Left ventricle myocardium superior (tissue), 1 donor: ENCODE results near the gene SNRNP27. TPM values are rescaled to one million over a fixed set of nuclear protein-coding genes. Genes with fewer than 3 reads are reported as not detected.
"Not testable (repeated sequence)": the region's sequence is repeated elsewhere in the genome, so short reads cannot be mapped to it uniquely, and the experiment has no call there.

Experiments used
- ATAC-seq: fragments of 200-7000 bp; cut with Tn5 transposase; one replicate; pipeline ENCODE4 v1.9.1; 2020; ENCODE audit warnings: mild to moderate bottlenecking, moderate library complexity
- DNase-seq: peaks from one replicate; pipeline ENCODE4 v3.0.0-alpha.2; 2020
- intact Hi-C: fragments of 100-400 bp; cut with micrococcal nuclease; formaldehyde crosslinking; loops from one replicate; pipeline ENCODE4 v1.11.0; 2022
- long read RNA-seq: library from polyadenylated mRNA; unstranded; transcript quantifications from one replicate; pipeline ENCODE4 v2.0.0, GENCODE V29; 2021
- total RNA-seq: library from RNA; stranded (reverse); fragmentation: NEBNext Ultra II Directional; extraction: Animal tissue kit (Norgen Biotek cat#: 25700); gene quantifications from one replicate; pipeline ENCODE4 v1.2.1, GENCODE V29; 2021
- donor health status: DM: no; HTN: yes; CAD: no; lungs with severe emphysema.

SNRNP27 gene, protein sequence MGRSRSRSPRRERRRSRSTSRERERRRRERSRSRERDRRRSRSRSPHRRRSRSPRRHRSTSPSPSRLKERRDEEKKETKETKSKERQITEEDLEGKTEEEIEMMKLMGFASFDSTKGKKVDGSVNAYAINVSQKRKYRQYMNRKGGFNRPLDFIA
- total RNA-seq, result 57.6 TPM
- long read RNA-seq, transcript SNRNP27-201 (6 exons, 1,802 nt), result major isoform, 32 of 40 reads
- long read RNA-seq, partial matches to known transcripts, result 6 of 40 reads
- long read RNA-seq, other reads (novel, unspliced or antisense), result 1 of 40 reads

DNA sequence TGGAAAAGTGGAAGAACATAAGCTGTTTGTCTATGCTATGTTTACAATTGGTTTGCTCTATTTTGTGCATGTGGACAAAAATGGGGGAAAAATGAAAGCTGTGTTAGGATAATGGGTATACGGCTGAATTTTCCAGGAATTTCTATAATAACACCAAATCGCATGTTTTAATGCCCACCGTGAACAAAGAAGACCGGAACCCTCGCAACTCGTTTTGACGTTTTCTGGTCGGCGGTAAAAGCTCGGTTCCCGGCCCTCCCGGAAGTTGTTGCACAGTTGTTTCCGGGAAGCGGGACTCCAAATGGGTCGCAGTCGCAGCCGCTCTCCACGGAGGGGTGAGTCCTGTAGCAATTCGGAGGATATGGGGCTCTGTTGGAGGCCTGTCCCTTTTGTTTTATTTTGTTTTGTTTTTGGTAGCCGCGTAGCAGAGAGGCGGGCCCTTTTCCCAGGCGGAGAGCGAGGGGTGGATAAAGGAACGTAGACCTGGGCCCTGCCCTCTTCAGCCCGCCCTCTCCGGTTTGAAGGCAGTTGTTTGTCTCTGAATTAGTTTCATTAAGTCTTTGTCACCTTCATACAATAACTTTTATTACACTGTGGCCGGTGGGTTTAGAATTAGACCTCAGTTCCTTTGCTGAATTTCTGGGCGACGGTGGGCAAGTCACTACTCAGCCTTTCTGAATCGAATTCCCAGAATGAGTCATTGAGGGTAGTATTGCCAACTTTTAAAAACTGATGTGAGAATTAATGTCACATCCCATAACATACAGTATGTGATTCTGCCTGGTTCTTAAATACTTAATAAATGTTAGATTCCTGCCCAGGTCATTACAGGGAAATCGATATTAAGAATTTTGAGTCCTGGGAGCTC, at the start of gene SNRNP27:
SNRNP27 (plus strand) TSS at position 273 of the 868 bp plus-strand sequence; CDS start at position 302, 29 bp downstream.
- DNase-seq, result peak; percentile 77
- peak; percentile 92 for ATAC-seq
- intact Hi-C loops, result no loop called here

DNA sequence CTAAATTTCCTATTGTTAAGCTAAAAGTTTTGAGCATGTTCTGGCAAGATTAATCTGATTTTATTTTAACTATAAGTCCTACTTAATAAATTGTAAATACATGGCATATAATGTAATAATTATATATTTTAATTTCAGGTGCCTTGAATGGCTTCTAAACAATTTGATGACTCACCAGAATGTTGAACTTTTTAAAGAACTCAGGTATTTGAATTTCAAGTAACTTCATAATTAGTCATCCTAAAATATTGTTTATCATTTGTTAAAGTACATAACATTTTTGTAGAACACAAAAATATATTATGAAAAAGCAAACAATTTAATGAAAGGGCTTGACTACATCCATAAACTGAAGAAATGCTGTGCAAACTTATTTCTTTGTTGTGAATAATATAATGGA, 49.8 kb upstream of the SNRNP27 start:
- ATAC-seq (no peak), DNase-seq (no peak)
- intact Hi-C loops, result no loop called here

DNA sequence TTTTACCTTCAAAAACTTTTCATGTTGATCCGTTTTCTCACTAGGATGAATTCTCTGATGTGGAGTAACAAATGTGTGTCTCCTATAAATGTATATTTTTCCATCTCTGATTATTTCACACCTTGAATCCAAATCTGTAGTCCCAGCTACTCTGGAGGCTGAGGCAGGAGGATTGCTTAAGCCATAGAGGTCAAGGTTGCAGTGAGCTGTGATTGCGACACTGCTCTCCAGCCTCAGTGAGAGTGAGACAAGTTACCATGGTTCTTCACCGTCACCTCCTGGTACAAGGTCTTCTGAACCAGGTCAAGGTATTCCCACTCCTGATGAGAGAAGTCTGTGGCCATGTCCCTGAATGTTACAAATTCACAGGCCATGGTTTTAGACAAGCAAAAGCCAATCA, 49.2 kb upstream of the SNRNP27 start:
- DNase-seq, result no peak
- intact Hi-C loops, result no loop called here
- no peak for ATAC-seq

DNA sequence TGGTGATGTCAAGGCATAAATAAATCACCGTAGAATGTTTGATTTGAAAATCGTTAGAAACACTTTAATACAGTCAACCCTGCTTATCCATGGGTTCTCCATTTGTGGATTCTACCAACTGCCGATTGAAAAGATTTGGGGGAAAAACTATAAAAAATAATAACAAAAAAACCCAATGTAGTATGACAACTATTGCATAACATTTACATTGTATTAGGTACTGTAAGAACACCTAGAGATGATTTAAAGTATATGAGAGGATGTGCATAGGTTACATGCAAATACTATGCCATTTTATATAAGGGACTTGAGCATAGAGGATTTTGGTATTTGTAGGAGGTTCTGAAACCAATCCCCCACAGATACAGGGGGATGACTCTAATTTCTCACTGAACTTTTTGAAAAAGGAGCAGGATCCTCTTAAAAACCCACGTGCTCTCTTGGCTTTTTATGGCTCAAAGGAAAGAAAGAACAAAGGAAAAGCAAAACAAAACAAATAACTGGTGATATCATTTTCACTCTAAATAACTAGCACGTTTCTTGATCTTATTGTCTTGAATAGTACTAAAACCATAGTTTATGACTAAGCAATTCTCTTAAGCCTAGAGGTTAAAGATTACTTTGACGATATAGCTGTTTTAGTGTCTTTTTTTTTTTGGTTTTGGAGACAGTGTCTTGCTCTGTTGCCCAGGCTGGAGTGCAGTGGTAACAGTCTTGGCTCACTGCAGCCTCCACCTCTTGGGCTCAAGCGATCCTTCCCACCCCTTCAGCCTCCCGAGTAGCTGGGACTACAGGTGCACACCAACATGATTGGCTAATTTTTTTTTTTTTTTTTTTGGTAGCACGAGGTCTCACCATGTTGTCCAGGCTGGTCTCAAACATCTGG, 47.3 kb upstream of the SNRNP27 start:
- DNase-seq (no peak), ATAC-seq (no peak)
- intact Hi-C loops, result no loop called here

DNA sequence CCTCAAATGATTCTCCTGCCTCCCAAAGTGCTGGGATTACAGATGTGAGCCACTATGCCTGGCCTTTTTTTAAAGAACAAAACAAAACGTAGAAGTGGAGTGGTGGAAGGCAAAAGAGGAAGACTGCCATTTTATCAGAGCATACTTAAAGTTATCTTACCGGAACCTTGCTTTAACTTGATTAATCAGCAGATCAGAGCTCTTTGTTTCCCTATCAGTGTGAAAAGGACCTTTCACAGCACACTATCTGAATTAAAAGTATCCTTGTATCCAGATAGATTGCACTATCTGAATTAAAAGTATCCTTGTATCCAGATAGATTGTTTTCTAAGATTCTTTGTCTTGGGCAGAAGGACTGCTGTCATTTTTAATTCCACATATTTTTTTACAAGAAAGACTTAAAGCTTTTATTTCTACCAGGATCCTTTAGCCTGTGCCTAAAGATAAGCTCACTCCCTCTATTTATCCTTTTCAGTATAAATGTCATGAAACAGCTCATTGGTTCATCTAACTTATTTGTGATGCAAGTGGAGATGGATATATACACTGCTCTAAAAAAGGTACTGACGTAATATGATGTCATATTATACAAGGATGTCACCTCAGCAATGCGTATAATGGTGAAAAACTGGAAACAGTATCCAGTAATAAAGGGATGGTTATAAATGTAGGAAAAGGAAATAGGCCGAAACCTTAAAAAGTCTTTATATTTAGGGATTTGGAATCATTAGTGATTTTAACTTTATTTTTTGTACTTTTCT, 46.5 kb upstream of the SNRNP27 start:
- no peak for DNase-seq
- no peak for ATAC-seq
- intact Hi-C loops, result no loop called here

DNA sequence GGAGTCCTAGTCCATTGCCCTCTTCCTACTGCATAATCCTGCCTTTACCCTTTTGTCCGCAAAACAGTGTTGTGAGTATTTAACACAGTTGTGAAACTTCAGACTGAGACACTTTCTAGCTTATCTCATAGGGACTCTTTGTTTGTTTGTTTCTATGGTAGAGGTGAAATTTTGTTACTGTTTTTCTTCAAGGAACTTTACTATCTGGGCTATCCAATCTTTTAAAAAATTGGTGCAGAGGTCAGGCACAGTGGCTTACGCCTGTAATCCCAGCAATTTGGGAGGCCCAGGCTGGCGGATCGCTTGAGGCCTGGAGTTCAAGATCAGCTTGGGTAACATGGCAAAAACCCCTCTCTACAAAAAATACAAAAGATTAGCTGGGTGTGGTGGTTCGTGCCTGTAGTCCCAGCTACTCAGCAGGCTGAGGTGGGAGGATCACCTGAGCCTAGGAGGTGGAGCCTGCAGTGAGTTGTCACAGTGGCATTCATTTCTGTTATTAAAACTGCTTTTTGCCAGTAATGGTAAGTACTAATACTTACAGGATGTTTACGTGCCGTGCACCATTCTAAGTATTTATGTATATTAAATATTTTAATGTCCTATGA, 45.5 kb upstream of the SNRNP27 start:
- ATAC-seq (no peak), DNase-seq (no peak)
- intact Hi-C loops, result no loop called here

DNA sequence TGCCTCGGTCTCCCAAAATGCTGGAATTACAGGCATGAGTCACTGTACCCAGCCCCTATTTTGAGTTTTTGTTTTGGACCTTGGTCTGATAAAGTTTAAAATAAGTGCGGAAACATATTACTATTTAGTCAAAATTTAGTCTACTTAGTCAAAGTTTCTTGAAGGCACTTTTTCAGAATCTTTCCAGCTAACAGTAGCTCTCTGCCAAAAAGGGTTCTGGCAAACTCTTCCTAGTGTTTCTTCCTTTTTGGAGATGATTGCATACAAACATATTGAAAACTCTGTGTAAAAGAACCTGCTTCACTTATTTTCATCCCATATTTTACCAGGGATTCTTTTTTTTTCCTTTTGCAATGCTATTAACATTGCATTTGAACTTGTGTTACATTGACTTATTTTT, 35.5 kb upstream of the SNRNP27 start:
- no peak for ATAC-seq
- DNase-seq, result no peak
- intact Hi-C loops, result no loop called here

DNA sequence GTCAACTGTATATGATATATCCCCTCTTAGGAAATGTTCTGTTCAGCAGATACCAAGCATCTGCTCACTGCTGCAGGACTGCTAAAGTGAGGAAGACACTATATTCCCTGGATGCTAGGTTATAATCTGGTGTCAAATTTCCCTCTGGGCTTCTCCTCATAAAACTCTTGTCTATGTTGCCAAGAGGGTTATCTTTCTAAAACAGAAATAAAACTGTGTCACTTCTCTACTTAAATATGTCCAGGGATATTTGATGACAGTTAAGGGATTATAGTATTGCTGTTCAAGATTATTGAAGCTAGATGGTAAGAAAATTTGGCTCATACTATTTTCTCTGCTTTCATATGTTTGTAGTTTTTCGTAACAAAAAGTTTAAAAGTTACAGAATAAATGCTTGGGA, 30.5 kb upstream of the SNRNP27 start:
- intact Hi-C loops, result no loop called here
- no peak for DNase-seq
- no peak for ATAC-seq

DNA sequence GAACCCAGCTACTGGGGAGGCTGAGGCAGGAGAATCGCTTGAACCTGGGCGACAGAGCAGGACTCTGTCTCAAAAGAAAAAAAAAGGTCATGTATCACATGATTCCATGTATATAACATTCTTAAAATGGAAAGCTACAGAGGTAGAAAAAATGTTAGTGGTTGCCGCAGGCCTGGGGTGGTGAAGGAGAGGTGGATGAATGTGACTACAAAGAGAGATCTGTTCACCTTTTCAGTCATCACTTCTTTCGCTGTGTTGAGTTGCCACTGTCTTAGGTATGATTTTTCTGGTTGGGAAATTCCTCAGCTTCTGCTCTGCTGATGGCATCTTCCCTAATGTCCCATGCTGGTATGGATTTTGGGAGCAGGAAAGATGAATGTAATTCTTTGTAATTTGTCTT, 5.3 kb upstream of the SNRNP27 start:
- intact Hi-C loops, result no loop called here
- no peak for DNase-seq
- ATAC-seq, result no peak

DNA sequence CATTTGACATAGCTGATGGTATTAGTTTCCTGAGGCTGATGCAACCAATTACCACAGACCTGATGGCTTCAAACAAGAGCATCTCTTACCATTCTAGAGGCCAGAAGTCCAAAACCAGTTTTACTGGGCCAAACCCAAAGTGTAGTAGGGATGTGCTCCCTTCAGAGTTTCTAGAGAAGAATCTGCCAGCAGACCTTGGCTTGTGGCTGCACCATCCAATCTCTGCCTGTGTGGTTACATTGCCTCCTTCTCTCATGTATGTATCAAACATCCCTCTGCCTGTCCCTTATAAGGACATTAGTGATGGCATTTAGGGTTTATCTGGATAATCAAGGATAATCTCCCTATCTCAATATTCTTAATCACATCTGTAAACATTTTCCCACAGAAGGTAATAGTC, 4.5 kb upstream of the SNRNP27 start:
- DNase-seq, result no peak
- no peak for ATAC-seq
- intact Hi-C loops, result no loop called here

DNA sequence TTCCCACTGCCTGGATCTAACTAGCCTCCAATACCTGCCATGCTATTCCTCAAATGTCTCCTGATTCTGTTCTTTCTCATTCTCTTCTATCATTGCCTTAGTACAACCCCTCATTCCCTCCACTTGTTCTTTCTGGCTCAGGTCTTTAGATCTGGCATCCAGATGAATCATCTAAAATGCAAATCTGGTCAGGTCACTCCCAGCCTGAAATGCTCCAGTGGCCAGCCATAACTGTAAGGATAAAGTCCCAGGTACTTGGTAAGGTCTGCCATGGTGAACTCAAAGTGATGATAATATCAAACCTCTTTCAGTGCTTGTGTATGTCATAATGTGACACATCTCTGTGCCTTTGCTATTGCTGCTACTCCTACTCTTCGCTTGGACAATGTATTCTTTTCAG, 2.9 kb upstream of the SNRNP27 start:
- intact Hi-C loops, result no loop called here
- no peak for DNase-seq
- ATAC-seq, result no peak

DNA sequence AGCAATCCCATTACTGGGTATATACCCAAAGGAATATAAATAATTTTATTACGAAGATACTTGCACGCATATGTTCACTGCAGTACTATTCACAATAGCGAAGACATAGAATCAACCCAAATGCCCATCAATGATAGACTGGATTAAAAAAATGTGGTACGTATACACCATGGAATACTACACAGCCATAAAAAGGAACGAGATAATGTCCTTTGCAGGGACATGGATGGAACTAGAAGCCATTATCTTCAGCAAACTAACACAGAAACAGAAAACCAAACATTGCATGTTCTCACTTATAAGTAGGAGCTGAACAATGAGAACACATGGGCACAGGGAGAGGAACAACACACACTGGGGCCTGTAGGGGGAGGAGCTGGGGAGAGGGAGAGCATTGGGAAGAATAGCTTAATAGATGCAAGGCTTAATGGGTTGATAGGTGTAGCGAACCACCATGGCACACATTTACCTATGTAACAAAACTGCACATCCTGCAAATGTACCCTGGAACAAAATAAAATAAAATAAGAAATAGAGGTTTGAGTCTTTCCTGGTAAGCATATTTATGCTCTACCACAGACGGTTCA, 825 bp upstream of the SNRNP27 start:
- DNase-seq, intact Hi-C loops, ATAC-seq: not testable (repeated sequence)

DNA sequence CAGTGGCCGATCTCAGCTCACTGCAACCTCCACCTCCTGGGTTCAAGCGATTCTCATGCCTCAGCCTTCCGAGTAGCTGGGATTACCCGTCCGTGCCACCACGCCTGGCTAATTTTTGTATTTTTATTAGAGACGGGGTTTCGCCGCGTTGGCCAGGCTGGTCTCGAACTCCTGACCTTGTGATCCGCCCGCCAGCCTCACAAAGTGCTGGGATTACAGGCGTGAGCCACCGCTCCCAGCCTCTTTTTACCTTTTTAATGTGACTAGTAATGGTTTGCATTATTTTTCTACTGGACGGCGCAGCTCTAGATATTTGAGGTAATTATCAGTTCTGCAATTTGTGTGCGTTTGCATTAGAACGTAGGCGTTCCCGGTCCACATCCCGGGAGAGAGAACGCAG, 981 bp downstream of the SNRNP27 start:
- ATAC-seq, DNase-seq, intact Hi-C loops: not testable (repeated sequence)

DNA sequence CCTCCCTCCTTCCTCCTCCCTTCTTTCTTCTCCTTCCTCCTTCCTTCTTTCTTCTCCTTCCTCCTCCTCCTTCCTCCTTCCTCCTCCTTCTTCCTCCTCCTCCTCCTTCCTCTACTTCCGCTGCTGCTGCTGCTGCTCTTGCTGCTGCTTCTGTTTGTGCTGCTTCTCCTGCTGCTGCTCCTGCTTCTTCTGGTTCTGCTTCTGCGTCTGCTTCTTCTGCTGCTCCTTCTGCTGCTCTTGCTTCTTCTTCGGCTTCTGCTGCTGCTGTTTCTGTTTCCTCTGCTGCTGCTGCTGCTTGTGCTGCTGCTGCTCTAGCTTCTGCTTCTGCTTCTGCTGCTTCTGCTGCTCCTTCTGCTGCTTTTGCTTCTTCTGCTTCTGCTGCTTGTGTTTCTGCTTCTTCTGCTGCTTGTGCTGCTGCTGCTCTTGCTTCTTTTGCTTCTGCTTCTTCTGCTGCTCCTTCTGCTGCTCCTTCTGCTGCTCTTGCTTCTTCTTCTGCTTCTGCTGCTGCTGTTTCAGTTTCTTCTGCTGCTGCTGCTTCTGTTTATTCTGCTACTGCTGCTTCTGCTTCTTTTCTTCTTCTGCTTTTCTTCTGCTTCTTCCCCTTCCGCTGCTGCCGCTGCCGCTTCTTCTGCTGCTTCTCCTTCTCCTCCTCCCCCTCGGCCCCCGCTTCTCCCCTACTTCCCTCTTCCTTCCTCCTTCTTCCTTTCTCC, 8.6 kb downstream of the SNRNP27 start:
- intact Hi-C loops, result no loop called here
- no peak for ATAC-seq
- DNase-seq, result peak; percentile 41

DNA sequence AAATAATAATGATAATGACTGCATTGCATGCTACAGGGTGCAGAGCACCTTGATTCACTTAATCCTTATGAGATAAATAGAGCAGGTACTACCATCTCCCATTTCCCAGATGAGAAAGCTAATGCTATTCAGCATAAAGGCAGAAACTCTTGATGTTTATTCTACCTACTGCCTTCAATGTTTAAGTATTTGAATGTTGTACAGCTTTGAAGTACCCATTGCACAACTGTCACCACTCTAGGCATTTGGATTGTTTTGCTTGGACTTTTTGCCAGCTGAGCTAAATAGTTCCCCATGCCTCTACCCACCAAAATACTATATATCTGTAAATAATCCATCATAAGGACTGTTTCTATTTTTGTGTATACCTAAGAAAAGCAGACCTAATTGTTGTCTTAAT, 13.5 kb downstream of the SNRNP27 start:
- DNase-seq (no peak), ATAC-seq (no peak)
- intact Hi-C loops, result no loop called here

DNA sequence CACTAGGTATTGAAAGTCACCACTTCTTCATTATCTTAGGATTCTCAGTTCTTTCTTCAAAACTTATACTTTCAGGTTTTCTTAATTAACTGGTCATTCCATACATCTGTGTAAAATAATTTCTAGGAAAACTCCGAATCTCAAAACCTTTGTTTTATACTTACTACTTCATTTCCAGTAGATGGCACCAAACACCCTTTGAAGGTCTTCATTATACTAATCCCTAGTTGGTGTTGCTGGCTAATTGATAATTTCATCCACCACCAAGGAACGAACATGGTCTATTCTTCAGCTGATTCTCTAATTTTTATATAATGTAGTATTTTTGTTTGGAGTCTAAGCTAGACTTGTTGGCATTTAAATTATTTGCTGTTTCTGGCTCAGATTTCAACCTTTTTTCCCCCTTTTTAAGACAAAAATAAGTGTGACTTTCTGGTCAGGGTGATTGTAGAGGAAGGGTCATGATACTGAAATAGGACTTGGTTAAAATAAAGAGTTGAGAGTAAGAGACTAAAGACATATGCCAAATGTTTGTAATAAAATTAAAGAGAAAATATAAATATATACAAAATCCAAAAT, 18.3 kb downstream of the SNRNP27 start:
- no peak for DNase-seq
- intact Hi-C loops, result loop anchor here (5.0 kb wide), 2 partner anchors 160 to 230 kb away; no protein-coding TSS in a partner anchor
- no peak for ATAC-seq
